ENCODE data around the gene RBCK1. TPM values are rescaled to one million over a fixed set of nuclear protein-coding genes. Genes with fewer than 3 reads are reported as not detected.

RBCK1 gene
- total RNA-seq, result 84.1 to 95.5 TPM (median 94.3 TPM) in 3 replicates
- long read RNA-seq, transcript RBCK1-209 (11 exons, 2,613 nt), result minor isoform, 5 of 209 reads
- long read RNA-seq, transcript RBCK1-201 (11 exons, 2,511 nt), result minor isoform, 7 of 209 reads
- long read RNA-seq, transcript RBCK1-202 (12 exons, 2,774 nt), result major isoform, 141 of 209 reads
- long read RNA-seq, transcript RBCK1-213 (3 exons, 1,200 nt), result minor isoform, 25 of 209 reads
- long read RNA-seq, partial matches to known transcripts, result 12 of 209 reads
- long read RNA-seq, other reads (novel, unspliced or antisense), result 17 of 209 reads

- Mint-ChIP-seq H3K27me3 (ENCODE audit: low read depth) (no peaks in the 10 kb centered on the region), H3K27ac (ENCODE audit: unreplicated experiment) (peak within 1 kb of the TSS; percentile 97), H3K4me1 (ENCODE audit: low read depth) (peaks cover 28% of the 10 kb centered on the region), H3K9me3 (ENCODE audit: low read depth) (peaks cover 7% of the 10 kb centered on the region), H3K4me3 (ENCODE audit: unreplicated experiment) (peak within 1 kb of the TSS; percentile 89), H3K36me3 (ENCODE audit: low read depth) (peaks cover 13% of the 10 kb centered on the region)
- peak; percentile 20 for TF ChIP-seq CTCF (IDR thresholded peaks at IDR 0.05)
- DNase-seq (ENCODE audit: low spot score), result peak; percentile 90
These were observed at the start of gene RBCK1 for GRCh38 chr20:407953-408842. Gene RBCK1, plus strand, starts transcription at chr20:408299. Its CDS starts 459 bp downstream, at chr20:408758.

- Mint-ChIP-seq H3K4me1 (ENCODE audit: low read depth) (peaks cover 48% of the 10 kb centered on the region), H3K27me3 (ENCODE audit: low read depth) (no peaks in the 10 kb centered on the region), H3K36me3 (ENCODE audit: low read depth) (peaks cover 1% of the 10 kb centered on the region), H3K4me3 (ENCODE audit: unreplicated experiment) (no peak overlapping the region), H3K27ac (ENCODE audit: unreplicated experiment) (peak overlapping the region; percentile 80), H3K9me3 (ENCODE audit: low read depth) (no peaks in the 10 kb centered on the region)
- DNase-seq (ENCODE audit: low spot score), result no peak
- no peak for TF ChIP-seq CTCF (IDR thresholded peaks at IDR 0.05)
These were observed 49.1 kb upstream of the RBCK1 start for GRCh38 chr20:358891-359555.

GRCh38 chr20:361561-361960, 46.5 kb upstream of the RBCK1 start:
- no peaks in the 10 kb centered on the region for H3K9me3 Mint-ChIP-seq (ENCODE audit: low read depth)
- no peak overlapping the region for H3K4me3 Mint-ChIP-seq (ENCODE audit: unreplicated experiment)
- H3K27me3 Mint-ChIP-seq (ENCODE audit: low read depth), result no peaks in the 10 kb centered on the region
- no peak for DNase-seq (ENCODE audit: low spot score)
- H3K36me3 Mint-ChIP-seq (ENCODE audit: low read depth), result peaks cover 1% of the 10 kb centered on the region
- peaks cover 43% of the 10 kb centered on the region for H3K4me1 Mint-ChIP-seq (ENCODE audit: low read depth)
- no peak for TF ChIP-seq CTCF (IDR thresholded peaks at IDR 0.05)
- peak overlapping the region; percentile 80 for H3K27ac Mint-ChIP-seq (ENCODE audit: unreplicated experiment)

GRCh38 chr20:362271-363254, 45.5 kb upstream of the RBCK1 start:
- H3K27me3 Mint-ChIP-seq (ENCODE audit: low read depth), result no peaks in the 10 kb centered on the region
- peak overlapping the region; percentile 96 for H3K27ac Mint-ChIP-seq (ENCODE audit: unreplicated experiment)
- DNase-seq (ENCODE audit: low spot score), result no peak
- no peak overlapping the region for H3K4me3 Mint-ChIP-seq (ENCODE audit: unreplicated experiment)
- H3K36me3 Mint-ChIP-seq (ENCODE audit: low read depth), result peaks cover 1% of the 10 kb centered on the region
- H3K4me1 Mint-ChIP-seq (ENCODE audit: low read depth), result peaks cover 43% of the 10 kb centered on the region
- H3K9me3 Mint-ChIP-seq (ENCODE audit: low read depth), result no peaks in the 10 kb centered on the region
- TF ChIP-seq CTCF (IDR thresholded peaks at IDR 0.05), result peak; percentile 70
